HG02678 (cell line): Measurements from ENCODE around the gene TMEM175.
"Not testable (repeated sequence)": the region's sequence is repeated elsewhere in the genome, so short reads cannot be mapped to it uniquely, and the experiment has no call there.

Experiments
- ATAC-seq: cut with Tn5 transposase; IDR thresholded peaks from one replicate; pipeline ENCODE4 v1.9.1; 2021; ENCODE audit warnings: mild to moderate bottlenecking, moderate library complexity; ENCODE audit not compliant: unreplicated experiment

TMEM175 gene

DNA sequence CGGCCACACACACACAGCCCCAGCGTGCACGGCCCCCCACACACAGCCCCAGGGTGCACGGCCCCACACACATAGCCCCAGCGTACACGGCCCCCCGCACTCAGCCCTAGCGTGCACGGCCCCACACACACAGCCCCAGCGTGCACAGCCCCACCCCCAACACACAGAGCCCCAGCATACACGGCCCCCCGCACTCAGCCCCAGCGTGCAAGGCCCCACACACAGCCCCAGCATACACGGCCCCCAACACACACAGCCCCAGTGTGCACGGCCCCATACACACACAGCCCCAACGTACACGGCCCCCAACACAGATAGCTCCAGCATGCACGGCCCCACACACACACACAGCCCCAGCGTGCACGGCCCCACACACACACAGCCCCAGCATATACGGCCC is 17.7 kb upstream of the TMEM175 start:
- no peak for ATAC-seq

DNA sequence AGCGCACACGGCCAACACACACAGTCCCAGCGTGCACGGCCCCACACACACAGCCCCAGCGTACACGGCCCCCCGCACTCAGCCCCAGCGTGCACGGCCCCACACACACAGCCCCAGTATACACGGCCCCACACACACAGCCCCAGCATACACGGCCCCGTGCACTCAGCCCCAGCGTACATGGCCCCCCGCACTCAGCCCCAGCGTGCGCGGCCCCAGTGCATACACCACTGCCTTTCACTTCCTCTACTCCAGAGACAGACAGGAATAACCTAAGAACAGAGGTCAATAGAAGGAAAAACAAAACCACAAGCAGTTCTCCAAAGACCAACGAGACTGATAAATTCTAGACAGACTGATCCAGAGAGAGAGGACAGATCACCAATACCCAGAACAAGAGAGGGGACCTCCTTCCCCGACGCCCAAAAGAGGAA is 17.2 kb upstream of the TMEM175 start:
- ATAC-seq, result no peak

DNA sequence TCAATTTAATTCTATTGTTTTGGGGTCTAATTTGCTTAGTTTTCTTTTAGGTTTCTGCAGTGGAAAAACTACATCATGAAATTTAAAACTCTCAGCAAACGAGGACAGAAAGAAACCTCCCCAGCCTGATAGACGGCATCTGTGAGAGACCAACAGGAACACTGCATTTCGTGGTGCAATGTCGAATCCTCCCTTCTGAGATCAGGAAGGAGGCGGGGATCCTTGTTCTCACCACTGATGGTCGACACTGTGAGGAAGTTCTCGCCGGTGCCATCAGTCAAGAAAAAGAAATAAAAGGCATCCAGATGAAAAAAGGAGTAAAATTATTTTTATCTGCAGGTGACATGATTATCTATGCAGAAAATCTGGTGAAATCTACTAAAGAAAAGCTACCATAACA is 16.7 kb upstream of the TMEM175 start:
- no peak for ATAC-seq

DNA sequence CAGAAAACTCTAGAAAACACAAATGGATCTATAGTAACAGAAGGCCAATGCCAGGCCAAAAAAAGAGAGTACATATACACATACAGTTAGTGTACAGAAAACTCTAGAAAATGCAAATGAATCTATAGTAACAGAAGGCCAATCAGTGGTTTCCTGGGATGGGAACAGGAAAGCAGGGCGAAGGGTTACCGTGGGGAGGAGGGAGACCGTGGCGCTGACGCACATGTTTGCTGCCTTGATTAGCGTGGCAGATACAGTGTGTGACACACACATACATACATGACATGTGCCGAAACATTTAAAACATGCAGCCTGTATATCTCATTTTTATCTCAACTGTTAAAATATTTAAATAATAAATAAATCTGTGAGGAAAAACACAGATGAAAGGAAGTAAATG is 14.8 kb upstream of the TMEM175 start:
- ATAC-seq, result no peak

DNA sequence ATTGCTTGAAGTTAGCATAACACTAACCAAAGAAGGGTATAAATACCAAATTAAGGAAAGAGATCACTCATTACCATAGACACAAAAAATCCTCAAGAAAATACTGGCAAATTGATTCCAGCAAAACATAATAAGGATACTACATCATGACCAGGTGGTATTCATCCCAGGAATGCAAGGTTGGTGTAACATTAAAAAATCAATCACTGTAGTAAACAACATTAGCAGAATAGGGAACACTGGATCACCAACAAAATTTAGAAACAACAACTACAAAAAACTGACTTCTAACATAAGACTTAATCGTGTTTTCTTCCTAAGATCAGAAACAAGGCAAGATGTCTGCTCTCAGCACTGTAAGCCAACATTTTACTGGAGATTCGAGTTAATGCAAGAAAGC is 14.3 kb upstream of the TMEM175 start:
- no peak for ATAC-seq

GRCh38 chr4:918591-918990 is 13.7 kb upstream of the TMEM175 start:
- ATAC-seq, result not testable (repeated sequence)

DNA sequence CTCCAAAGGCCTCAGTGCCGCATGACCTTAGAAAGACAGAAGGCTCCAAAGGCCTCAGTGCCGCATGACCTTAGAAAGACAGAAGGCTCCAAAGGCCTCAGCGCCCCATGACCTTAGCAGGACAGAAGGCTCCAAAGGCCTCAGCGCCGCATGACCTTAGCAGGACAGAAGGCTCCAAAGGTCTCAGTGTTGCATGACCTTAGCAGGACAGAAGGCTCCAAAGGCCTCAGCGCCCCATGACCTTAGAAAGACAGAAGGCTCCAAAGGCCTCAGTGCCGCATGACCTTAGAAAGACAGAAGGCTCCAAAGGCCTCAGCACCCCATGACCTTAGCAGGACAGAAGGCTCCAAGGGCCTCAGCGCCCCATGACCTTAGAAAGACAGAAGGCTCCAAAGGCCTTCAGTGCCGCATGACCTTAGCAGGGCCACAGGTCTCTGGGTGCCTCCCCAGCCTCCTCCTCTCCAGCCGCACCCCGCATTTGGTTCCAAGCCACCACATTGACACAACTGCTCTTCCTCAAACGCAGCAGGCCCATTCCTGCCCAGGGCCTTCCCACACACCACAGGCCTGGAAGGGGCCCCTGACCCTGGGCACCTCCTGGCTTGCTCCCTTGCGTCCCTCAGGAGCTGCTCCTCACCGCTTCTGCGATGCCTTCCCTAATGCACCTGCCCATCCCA is 13.1 kb upstream of the TMEM175 start:
- ATAC-seq, result not testable (repeated sequence)

- ATAC-seq, result peak; percentile 69
Measured at GRCh38 chr4:921830-922331, 10.4 kb upstream of the TMEM175 start.

DNA sequence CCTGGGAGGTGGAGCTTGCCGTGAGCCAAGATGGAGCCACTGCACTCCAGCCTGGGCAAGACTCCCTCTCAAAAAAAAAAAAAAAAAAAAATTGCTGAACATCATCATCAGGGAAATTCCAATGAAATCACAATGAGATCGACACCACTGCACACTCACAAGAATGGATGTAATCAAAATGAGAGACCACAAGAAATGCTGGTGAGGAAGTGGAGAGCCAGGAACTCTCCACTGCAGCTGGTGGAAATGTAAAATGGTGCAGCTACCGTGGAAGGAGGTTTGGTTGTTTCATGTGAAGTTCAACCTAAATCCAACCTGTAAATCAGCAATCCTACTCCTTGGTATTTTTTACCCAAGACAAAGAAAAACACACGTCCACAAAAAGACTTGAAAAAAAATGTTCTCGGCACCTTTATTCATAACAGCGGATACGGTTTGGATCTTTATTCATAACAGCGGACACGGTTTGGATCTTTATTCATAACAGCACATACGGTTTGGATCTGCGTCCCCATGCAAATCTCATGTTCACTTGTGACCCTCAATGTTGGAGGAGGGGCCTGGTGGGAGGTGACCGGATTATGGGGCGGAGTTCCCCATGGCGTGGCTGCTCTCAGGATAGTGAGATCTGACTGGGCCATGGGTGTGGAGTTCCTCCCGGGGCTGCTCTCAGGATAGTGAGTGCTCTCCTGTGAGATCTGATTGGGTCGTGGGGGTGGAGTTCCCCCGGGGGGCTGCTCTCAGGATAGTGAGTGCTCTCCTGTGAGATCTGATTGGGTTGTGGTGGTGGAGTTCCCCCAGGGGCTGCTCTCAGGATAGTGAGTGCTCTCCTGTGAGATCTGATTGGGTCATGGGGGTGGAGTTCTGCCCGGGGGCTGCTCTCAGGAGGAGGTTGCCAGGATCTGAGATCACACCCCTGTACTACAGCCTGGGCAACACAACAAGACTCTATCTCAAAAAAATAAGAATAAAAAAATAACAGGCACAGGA is 7.9 kb upstream of the TMEM175 start:
- no peak for ATAC-seq

GRCh38 chr4:925171-925570 is 7.1 kb upstream of the TMEM175 start:
- ATAC-seq, result no peak

GRCh38 chr4:925771-926500 is 6.3 kb upstream of the TMEM175 start:
- no peak for ATAC-seq

DNA sequence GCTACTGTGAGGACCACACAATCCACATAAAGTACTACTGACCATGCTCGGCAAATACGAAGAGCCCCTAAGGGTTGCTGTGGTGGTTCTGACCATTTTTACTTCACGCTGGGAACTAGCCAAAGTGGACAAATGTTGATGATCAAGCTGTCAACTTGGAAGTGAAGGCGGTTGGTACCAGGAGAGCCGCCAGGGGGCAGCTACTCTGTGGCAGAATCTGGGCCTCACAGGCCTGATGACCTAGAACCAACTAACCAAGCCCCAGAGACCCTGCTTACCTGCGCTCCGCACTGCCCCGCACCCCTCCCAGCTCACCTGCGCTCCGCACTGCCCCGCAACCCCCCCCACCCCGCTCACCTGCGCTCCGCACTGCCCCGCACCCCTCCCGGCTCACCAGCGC is 5.7 kb upstream of the TMEM175 start:
- ATAC-seq, result no peak

GRCh38 chr4:927566-927965 is 4.7 kb upstream of the TMEM175 start:
- not testable (repeated sequence) for ATAC-seq

- ATAC-seq, result no peak
Measured at GRCh38 chr4:929096-929765, 3.0 kb upstream of the TMEM175 start.

DNA sequence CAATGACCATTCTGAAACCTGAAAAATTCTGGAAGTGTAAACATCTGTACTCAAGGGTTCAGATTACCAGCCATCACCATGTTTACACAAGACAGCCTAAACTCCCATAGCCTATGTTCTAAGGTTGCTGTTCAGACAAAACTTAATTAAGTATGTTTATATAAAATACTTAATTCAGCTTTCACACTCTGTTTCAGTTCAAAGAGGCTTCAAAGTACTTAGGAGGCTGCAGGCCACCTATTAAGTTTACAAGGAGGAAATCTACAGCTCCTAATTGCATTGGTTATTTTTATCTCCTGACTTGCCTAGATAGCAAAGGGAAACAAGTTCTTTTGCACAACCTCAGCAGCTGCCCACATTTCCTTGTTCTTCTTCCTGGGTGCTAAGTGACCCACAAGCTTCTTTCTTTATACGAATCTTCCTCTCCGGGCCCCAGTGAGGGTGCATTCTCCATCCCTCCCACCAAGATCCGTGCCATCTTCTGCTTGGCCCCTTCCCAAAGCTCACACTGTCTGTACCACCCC is 2.2 kb upstream of the TMEM175 start:
- ATAC-seq, result no peak

- no peak for ATAC-seq
Measured at GRCh38 chr4:930827-931193, 1.4 kb upstream of the TMEM175 start.

DNA sequence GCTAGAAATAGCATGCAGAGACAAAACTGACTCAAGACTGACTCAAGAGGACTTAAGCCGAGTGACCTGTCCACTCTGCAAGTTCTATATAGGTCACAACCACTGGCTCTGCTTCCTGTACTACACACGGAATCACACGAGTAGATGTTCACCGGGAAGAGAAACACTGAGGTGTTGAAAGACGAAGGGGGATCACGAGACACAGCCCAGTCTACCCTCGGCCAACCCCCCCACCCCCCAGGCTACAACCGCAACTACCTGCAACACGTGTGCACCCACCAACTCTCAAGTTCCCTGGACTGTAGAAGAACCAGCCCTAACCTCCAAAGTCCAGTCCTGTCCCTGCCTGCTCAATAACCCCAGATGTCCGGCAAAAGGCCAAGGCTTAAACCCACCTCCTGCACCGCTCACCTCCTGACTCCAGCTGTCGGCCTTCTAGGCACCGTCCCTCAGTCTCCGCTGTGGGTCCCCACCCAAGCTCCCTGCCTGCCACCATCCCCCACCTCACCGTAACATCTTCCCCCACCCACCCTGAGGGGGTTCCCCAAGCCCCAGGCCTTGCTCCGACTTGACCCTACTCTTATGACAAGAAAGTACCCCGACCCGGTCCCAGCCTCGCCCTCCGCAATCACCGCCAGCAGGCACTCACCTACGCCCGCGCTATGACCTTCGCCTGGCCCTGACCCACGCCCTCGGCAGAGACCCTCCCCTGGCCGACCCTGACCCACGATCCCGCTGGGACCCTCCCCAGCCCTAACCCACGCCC is 883 bp upstream of the TMEM175 start:
- peak; percentile 5 for ATAC-seq

- ATAC-seq, result peak; percentile 2
Measured at GRCh38 chr4:932713-933070, 432 bp downstream of the TMEM175 start.

GRCh38 chr4:939508-939907 is 7.2 kb downstream of the TMEM175 start:
- ATAC-seq, result not testable (repeated sequence)
